ENCODE results near the gene OR13D1. TPM values are rescaled to one million over a fixed set of nuclear protein-coding genes. Genes with fewer than 3 reads are reported as not detected.
"Not testable (repeated sequence)": the region's sequence is repeated elsewhere in the genome, so short reads cannot be mapped to it uniquely, and the experiment has no call there.

OR13D1 gene
- total RNA-seq, 1 donor from 2014 or later = not detected

DNA sequence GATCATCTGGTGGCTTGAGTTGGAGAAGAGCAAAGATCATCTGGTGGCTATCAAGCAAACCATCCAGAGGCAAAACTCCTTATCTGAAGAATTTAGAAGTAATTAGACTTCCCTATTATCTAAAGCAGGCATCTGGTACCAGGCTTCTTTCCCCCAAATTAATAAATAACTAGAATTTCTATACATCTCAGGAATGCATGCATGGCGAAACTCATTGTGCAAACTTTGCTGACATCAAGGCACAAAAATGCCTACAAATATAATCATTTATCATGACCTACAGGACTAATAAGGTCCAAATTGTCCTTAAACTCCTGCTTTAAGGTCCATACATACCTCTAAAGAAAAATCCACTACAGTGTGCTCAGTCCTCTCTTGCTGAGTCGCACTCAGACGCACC, 6.0 kb downstream of the OR13D1 start:
- DNase-seq = no peak
- Mint-ChIP-seq H3K27ac (ENCODE audit: unreplicated experiment) (no peak overlapping the region), H3K36me3 (ENCODE audit: unreplicated experiment) (peaks cover 4% of the 10 kb centered on the region), H3K9me3 (ENCODE audit: unreplicated experiment) (peaks cover 2% of the 10 kb centered on the region), H3K4me1 (ENCODE audit: low read depth, unreplicated experiment) (no peaks in the 10 kb centered on the region), H3K4me3 (ENCODE audit: unreplicated experiment) (no peak overlapping the region), H3K27me3 (ENCODE audit: unreplicated experiment) (no peaks in the 10 kb centered on the region)
- TF ChIP-seq, protein P1, sequence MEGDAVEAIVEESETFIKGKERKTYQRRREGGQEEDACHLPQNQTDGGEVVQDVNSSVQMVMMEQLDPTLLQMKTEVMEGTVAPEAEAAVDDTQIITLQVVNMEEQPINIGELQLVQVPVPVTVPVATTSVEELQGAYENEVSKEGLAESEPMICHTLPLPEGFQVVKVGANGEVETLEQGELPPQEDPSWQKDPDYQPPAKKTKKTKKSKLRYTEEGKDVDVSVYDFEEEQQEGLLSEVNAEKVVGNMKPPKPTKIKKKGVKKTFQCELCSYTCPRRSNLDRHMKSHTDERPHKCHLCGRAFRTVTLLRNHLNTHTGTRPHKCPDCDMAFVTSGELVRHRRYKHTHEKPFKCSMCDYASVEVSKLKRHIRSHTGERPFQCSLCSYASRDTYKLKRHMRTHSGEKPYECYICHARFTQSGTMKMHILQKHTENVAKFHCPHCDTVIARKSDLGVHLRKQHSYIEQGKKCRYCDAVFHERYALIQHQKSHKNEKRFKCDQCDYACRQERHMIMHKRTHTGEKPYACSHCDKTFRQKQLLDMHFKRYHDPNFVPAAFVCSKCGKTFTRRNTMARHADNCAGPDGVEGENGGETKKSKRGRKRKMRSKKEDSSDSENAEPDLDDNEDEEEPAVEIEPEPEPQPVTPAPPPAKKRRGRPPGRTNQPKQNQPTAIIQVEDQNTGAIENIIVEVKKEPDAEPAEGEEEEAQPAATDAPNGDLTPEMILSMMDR (IDR thresholded peaks at IDR 0.05; ENCODE audit: partially characterized antibody, unreplicated experiment) = no peak

DNA sequence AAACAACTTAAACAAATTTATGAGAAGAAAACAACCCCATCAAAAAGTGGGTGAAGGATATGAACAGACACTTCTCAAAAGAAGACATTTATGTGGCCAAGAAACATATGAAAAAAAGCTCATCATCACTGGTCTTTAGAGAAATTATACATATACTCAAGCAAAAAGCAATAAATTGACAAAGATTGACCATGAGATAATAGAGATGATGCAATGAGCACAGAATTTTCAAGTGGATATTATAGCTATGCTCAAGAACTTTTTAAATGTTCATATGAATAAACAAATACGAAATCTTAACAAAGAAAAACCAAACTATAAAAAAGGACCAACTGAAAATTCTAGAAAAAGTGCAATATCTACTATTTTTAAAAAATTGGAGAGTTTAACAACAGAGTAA, 14.4 kb downstream of the OR13D1 start:
- not testable (repeated sequence) for H3K36me3 Mint-ChIP-seq (ENCODE audit: unreplicated experiment); H3K27me3 Mint-ChIP-seq (ENCODE audit: unreplicated experiment); H3K4me3 Mint-ChIP-seq (ENCODE audit: unreplicated experiment)

DNA sequence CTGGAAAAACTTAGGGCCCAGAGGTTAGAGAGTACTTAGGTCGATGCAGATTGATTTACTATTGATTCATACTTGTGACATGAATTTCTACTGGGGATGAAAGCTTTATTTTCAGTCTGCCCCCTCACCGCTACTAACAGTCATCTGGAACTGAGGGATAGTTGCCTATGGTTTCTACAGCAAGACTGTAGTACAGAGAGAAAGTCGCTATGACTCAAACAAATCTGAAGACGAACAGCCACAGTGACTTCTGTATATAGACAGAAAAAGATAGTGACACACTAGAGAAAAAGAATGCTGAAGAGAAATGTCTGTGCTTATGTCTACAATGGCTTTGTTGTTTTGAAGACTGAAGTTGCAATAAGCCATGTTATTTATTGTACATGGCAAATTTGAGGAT, 17.3 kb downstream of the OR13D1 start:
- no peak for DNase-seq
- TF ChIP-seq, protein P1 (IDR thresholded peaks at IDR 0.05; ENCODE audit: partially characterized antibody, unreplicated experiment) = no peak
- Mint-ChIP-seq H3K36me3 (ENCODE audit: unreplicated experiment) (no peaks in the 10 kb centered on the region), H3K9me3 (ENCODE audit: unreplicated experiment) (no peaks in the 10 kb centered on the region), H3K4me3 (ENCODE audit: unreplicated experiment) (no peak overlapping the region), H3K27me3 (ENCODE audit: unreplicated experiment) (peaks cover 3% of the 10 kb centered on the region), H3K27ac (ENCODE audit: unreplicated experiment) (no peak overlapping the region), H3K4me1 (ENCODE audit: low read depth, unreplicated experiment) (no peaks in the 10 kb centered on the region)

More for the DNA sequence above, 14.4 kb downstream of the OR13D1 start:
- not testable (repeated sequence) for H3K4me1 Mint-ChIP-seq (ENCODE audit: low read depth, unreplicated experiment); H3K27ac Mint-ChIP-seq (ENCODE audit: unreplicated experiment); DNase-seq; H3K9me3 Mint-ChIP-seq (ENCODE audit: unreplicated experiment)

DNA sequence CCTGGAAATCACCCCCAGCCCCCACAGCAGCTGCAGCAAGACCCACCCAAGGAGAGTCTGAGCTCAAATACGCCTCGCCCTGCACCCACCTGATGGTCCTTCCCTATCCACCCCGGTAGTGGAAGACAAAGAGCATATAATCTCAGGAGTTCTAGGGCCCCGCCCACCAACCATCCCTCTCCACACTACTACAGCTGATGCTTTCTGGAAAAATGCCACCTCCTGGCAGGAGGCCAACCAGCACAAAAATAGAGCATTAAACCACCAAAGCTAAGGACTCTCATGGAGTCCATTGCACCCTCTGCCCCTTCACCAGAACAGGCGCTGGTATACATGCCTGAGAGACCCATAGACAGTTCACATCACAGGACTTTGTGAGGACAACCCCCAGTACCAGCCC, 30.7 kb downstream of the OR13D1 start:
- no peak for DNase-seq

DNA sequence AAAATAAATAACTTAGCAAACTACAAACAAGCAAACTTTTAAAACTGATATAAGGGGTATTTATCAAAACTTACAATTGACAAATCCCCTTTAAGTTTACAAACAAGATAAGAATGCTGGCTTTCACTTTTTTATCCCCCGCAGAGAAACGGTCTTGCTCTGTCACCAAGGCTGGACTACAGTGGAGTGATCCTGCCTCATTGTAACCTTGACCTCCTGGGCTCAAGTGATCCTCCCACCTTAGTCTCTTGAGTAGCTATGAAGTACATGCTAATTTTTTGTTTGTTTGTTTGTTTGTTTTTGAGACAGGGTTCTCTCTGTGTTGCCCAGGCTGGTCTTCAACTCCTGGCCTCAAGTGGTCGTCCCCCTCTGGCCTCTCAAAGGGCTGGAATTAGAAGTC, 44.1 kb downstream of the OR13D1 start:
- no peak overlapping the region for H3K27ac Mint-ChIP-seq (ENCODE audit: unreplicated experiment)
- no peaks in the 10 kb centered on the region for H3K9me3 Mint-ChIP-seq (ENCODE audit: unreplicated experiment)
- TF ChIP-seq, protein P1 (IDR thresholded peaks at IDR 0.05; ENCODE audit: partially characterized antibody, unreplicated experiment) = no peak
- no peak for DNase-seq
- no peaks in the 10 kb centered on the region for H3K36me3 Mint-ChIP-seq (ENCODE audit: unreplicated experiment)
- no peaks in the 10 kb centered on the region for H3K4me1 Mint-ChIP-seq (ENCODE audit: low read depth, unreplicated experiment)
- H3K4me3 Mint-ChIP-seq (ENCODE audit: unreplicated experiment) = no peak overlapping the region
- H3K27me3 Mint-ChIP-seq (ENCODE audit: unreplicated experiment) = peaks cover 2% of the 10 kb centered on the region

More for the DNA sequence above, 30.7 kb downstream of the OR13D1 start:
- no peaks in the 10 kb centered on the region for H3K4me1 Mint-ChIP-seq (ENCODE audit: low read depth, unreplicated experiment)
- H3K36me3 Mint-ChIP-seq (ENCODE audit: unreplicated experiment) = no peaks in the 10 kb centered on the region
- H3K4me3 Mint-ChIP-seq (ENCODE audit: unreplicated experiment) = no peak overlapping the region
- TF ChIP-seq, protein P1 (IDR thresholded peaks at IDR 0.05; ENCODE audit: partially characterized antibody, unreplicated experiment) = no peak
- H3K27ac Mint-ChIP-seq (ENCODE audit: unreplicated experiment) = no peak overlapping the region
- H3K9me3 Mint-ChIP-seq (ENCODE audit: unreplicated experiment) = no peaks in the 10 kb centered on the region
- H3K27me3 Mint-ChIP-seq (ENCODE audit: unreplicated experiment) = no peaks in the 10 kb centered on the region

DNA sequence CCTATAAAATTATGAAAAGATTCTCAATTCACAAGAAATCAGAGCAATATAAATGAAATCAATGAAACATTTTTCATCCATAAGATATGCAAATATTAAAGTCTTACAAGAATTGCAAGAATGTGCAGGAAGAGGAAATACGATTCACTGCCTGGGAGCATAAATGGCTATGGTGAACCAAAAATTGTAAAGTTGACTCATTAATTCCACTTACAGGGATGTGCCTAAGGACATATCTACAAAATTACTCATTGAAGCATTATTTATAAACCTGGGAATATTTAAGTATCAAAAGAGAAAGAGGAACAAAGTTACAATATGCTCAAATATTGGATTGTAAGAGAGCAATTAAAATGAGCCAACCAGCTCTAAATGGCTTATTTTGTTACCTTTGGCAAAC, 46.3 kb downstream of the OR13D1 start:
- Mint-ChIP-seq H3K9me3 (ENCODE audit: unreplicated experiment) (no peaks in the 10 kb centered on the region), H3K27me3 (ENCODE audit: unreplicated experiment) (peaks cover 2% of the 10 kb centered on the region), H3K4me1 (ENCODE audit: low read depth, unreplicated experiment) (no peaks in the 10 kb centered on the region), H3K4me3 (ENCODE audit: unreplicated experiment) (no peak overlapping the region), H3K27ac (ENCODE audit: unreplicated experiment) (no peak overlapping the region), H3K36me3 (ENCODE audit: unreplicated experiment) (no peaks in the 10 kb centered on the region)
- TF ChIP-seq, protein P1 (IDR thresholded peaks at IDR 0.05; ENCODE audit: partially characterized antibody, unreplicated experiment) = no peak
- no peak for DNase-seq

Data from glutamatergic neuron (in vitro differentiated cells).